Measurements from ENCODE around the gene DNAH9.

DNAH9 gene

GRCh38 chr17:11601661-11602060 is 3.4 kb downstream of the DNAH9 start:
- no peak for DNase-seq (ENCODE audit: low read depth)

- DNase-seq (ENCODE audit: low read depth), result no peak
These were observed 10.1 kb downstream of the DNAH9 start for GRCh38 chr17:11608396-11608795.

- no peak for DNase-seq (ENCODE audit: low read depth)
These were observed 12.8 kb downstream of the DNAH9 start for GRCh38 chr17:11610999-11611566.

- DNase-seq (ENCODE audit: low read depth), result no peak
These were observed 14.7 kb downstream of the DNAH9 start for GRCh38 chr17:11612956-11613355.

- DNase-seq (ENCODE audit: low read depth), result no peak
These were observed 20.7 kb downstream of the DNAH9 start for GRCh38 chr17:11618861-11619566.

GRCh38 chr17:11622492-11622891 is 24.2 kb downstream of the DNAH9 start:
- DNase-seq (ENCODE audit: low read depth), result no peak

GRCh38 chr17:11624976-11625375 is 26.7 kb downstream of the DNAH9 start:
- no peak for DNase-seq (ENCODE audit: low read depth)

GRCh38 chr17:11625878-11626277 is 27.6 kb downstream of the DNAH9 start:
- no peak for DNase-seq (ENCODE audit: low read depth)

GRCh38 chr17:11627301-11627940 is 29.2 kb downstream of the DNAH9 start:
- no peak for DNase-seq (ENCODE audit: low read depth)

- DNase-seq (ENCODE audit: low read depth), result no peak
These were observed 30.1 kb downstream of the DNAH9 start for GRCh38 chr17:11628374-11628773.

GRCh38 chr17:11628831-11629230 is 30.6 kb downstream of the DNAH9 start:
- no peak for DNase-seq (ENCODE audit: low read depth)

- DNase-seq (ENCODE audit: low read depth), result no peak
These were observed 38.5 kb downstream of the DNAH9 start for GRCh38 chr17:11636771-11637170.

GRCh38 chr17:11637796-11638195 is 39.5 kb downstream of the DNAH9 start:
- no peak for DNase-seq (ENCODE audit: low read depth)

GRCh38 chr17:11638700-11639265 is 40.5 kb downstream of the DNAH9 start:
- no peak for DNase-seq (ENCODE audit: low read depth)

- no peak for DNase-seq (ENCODE audit: low read depth)
These were observed 41.6 kb downstream of the DNAH9 start for GRCh38 chr17:11639736-11640462.

GRCh38 chr17:11640463-11640814 is 42.2 kb downstream of the DNAH9 start:
- DNase-seq (ENCODE audit: low read depth), result no peak

GRCh38 chr17:11641521-11642275 is 43.4 kb downstream of the DNAH9 start:
- no peak for DNase-seq (ENCODE audit: low read depth)

- DNase-seq (ENCODE audit: low read depth), result no peak
These were observed 44.4 kb downstream of the DNAH9 start for GRCh38 chr17:11642655-11643054.

- DNase-seq (ENCODE audit: low read depth), result no peak
These were observed 45.6 kb downstream of the DNAH9 start for GRCh38 chr17:11643851-11644250.

- DNase-seq (ENCODE audit: low read depth), result peak; percentile 6
These were observed 46.3 kb downstream of the DNAH9 start for GRCh38 chr17:11644265-11645212.

GRCh38 chr17:11645426-11645825 is 47.2 kb downstream of the DNAH9 start:
- DNase-seq (ENCODE audit: low read depth), result no peak

Measured in GM04504 (cell line).